HepG2 (cell line): Measurements from ENCODE around the gene DENND4A. TPM values are rescaled to one million over a fixed set of nuclear protein-coding genes. Genes with fewer than 3 reads are reported as not detected.
A peak's percentile ranks its signal among the peaks of the same experiment; 100 is the strongest.

ENCODE experiments used
- ARNT2 ChIP-seq: sonication (generic); formaldehyde crosslinking; IDR thresholded peaks from 2 replicates; pipeline ENCODE4 v1.8.0; 2022; ENCODE audit warnings: mild to moderate bottlenecking, low read depth, missing genetic modification reagents, moderate library complexity
- BCL3 ChIP-seq: sonication (generic); formaldehyde crosslinking; IDR thresholded peaks from 2 replicates; pipeline ENCODE4 v1.5.1; 2020; ENCODE audit warnings: mild to moderate bottlenecking, missing genetic modification reagents, moderate library complexity
- FOXK1 ChIP-seq: sonication (generic); formaldehyde crosslinking; IDR thresholded peaks from 2 replicates; pipeline ENCODE4 v1.4.0; 2020; ENCODE audit warnings: low read depth, missing genetic modification reagents, borderline replicate concordance
- JDP2 ChIP-seq: sonication (generic); formaldehyde crosslinking; IDR thresholded peaks from 2 replicates; pipeline ENCODE4 v1.8.1; 2022; ENCODE audit warnings: missing genetic modification reagents, borderline replicate concordance
- MED1 ChIP-seq: sonication (generic); formaldehyde crosslinking; IDR thresholded peaks from 2 replicates; pipeline ENCODE4 v1.4.0; 2020; ENCODE audit warnings: missing genetic modification reagents
- PHF20 ChIP-seq: sonication (generic); formaldehyde crosslinking; IDR thresholded peaks from 2 replicates; pipeline ENCODE4 v1.5.0; 2020; ENCODE audit warnings: mild to moderate bottlenecking, missing genetic modification reagents
- SIX1 ChIP-seq: sonication (generic); formaldehyde crosslinking; IDR thresholded peaks from 2 replicates; pipeline ENCODE4 v1.4.0; 2020; ENCODE audit warnings: missing genetic modification reagents, borderline replicate concordance
- TAF1 ChIP-seq: sonication (generic); formaldehyde crosslinking; IDR thresholded peaks from 2 replicates; pipeline ENCODE4 v1.4.0; 2020; ENCODE audit warnings: missing genetic modification reagents
- ZEB1 ChIP-seq: IDR thresholded peaks from 2 replicates; pipeline ENCODE4 v1.6.1; 2012; ENCODE audit warnings: mild to moderate bottlenecking, low read depth, inconsistent platforms; ENCODE audit not compliant: insufficient replicate concordance
- ZNF343 ChIP-seq: sonication (generic); formaldehyde crosslinking; IDR thresholded peaks from 2 replicates; pipeline ENCODE4 v1.4.0; 2020; ENCODE audit warnings: mild to moderate bottlenecking, missing genetic modification reagents
- ZNF792 ChIP-seq: IDR thresholded peaks from 2 replicates; pipeline ENCODE4 v1.6.1; 2016
- polyA plus RNA-seq, 8 experiments: library from polyadenylated mRNA; depleted of rRNA in 3 of 8; stranded (reverse) in 7 of 8; unstranded in 1 of 8; fragments of >200 nt; fragmentation: Illumina TruSeq in 4 of 8; extraction: Trizol in 4 of 8; gene quantifications; 2 replicates each; pipeline versions ENCODE4 v1.2.1 to v1.2.3, GENCODE V29; 2011 to 2016; ENCODE audit warnings: low read depth in 4 of 8, missing spikeins in 1 of 8, mixed read lengths in 1 of 8; ENCODE audit not compliant: insufficient read depth in 1 of 8
- total RNA-seq, 5 experiments: library from RNA; depleted of rRNA; stranded (reverse); fragments of >200 nt; fragmentation: Illumina TruSeq; extraction: Trizol; gene quantifications; 2 replicates each; pipeline ENCODE4 v1.2.3, GENCODE V29; 2016; ENCODE audit warnings: low read depth in 1 of 5
- TF ChIP-seq, protein P1 (sequence below): sonication (generic); formaldehyde crosslinking; IDR thresholded peaks from 2 replicates; pipeline ENCODE4 v1.4.0; 2020; ENCODE audit warnings: missing genetic modification reagents
- TF ChIP-seq, protein P2 (sequence below): sonication (generic); formaldehyde crosslinking; IDR thresholded peaks from 2 replicates; pipeline ENCODE4 v1.4.0; 2020; ENCODE audit warnings: mild to moderate bottlenecking, missing genetic modification reagents
- TF ChIP-seq, protein P3 (sequence below): sonication (generic); formaldehyde crosslinking; IDR thresholded peaks from 2 replicates; pipeline ENCODE4 v1.8.0; 2022; ENCODE audit warnings: mild to moderate bottlenecking, missing genetic modification reagents; ENCODE audit not compliant: insufficient replicate concordance
- TF ChIP-seq, protein P4 (sequence below): sonication (generic); formaldehyde crosslinking; IDR thresholded peaks from 2 replicates; pipeline ENCODE4 v1.4.0; 2020; ENCODE audit warnings: mild to moderate bottlenecking, missing genetic modification reagents

The DENND4A gene
- total and polyA plus RNA-seq, 2 of the 13 experiments (the other 11 are each of a cell fraction or from before 2014, with no cell fraction given) = 13.2 to 18.6 TPM

DNA sequence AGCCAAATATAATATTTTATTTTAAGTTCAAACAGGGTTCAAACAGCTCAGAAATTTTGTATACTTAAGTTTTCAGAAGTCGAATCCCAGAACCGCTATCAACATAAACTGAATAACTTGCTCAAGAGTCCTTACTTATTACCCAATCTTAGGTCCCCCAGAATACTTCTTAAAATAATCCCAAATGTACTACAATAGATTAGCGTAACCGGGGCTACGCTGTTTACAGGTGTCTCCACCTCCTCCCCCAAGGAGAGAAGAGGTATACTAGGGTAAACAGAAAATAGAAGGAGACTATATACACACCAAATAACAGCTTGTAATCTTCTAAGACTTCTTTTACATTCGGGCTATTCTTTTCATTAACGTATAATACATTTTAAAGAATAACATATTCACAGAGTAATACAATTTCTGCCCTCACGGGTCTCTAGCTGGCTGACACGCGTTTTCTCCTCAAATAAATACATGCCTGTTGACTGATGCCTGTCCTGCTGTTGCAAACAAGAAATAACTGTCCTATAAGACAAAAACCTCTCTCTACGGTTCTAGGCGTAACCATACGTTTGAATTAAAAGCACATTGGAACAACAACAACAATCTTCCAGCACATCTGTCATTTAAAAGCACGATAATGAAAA is 1.3 kb downstream of the DENND4A start (continued):
- no peak for TF ChIP-seq JDP2
- TF ChIP-seq, protein P1, sequence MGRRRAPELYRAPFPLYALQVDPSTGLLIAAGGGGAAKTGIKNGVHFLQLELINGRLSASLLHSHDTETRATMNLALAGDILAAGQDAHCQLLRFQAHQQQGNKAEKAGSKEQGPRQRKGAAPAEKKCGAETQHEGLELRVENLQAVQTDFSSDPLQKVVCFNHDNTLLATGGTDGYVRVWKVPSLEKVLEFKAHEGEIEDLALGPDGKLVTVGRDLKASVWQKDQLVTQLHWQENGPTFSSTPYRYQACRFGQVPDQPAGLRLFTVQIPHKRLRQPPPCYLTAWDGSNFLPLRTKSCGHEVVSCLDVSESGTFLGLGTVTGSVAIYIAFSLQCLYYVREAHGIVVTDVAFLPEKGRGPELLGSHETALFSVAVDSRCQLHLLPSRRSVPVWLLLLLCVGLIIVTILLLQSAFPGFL (CRISPR knock-in tag) = no peak
- TF ChIP-seq FOXK1 (CRISPR knock-in tag) = 0 out of 2 replicates have a peak, but pooled peaks have one; percentile 4
- TF ChIP-seq ZNF792 (CRISPR knock-in tag) = peak; percentile 8; the same call in 1 of the 2 replicates
- TF ChIP-seq PHF20 (CRISPR knock-in tag) = no peak
- TF ChIP-seq, protein P2, sequence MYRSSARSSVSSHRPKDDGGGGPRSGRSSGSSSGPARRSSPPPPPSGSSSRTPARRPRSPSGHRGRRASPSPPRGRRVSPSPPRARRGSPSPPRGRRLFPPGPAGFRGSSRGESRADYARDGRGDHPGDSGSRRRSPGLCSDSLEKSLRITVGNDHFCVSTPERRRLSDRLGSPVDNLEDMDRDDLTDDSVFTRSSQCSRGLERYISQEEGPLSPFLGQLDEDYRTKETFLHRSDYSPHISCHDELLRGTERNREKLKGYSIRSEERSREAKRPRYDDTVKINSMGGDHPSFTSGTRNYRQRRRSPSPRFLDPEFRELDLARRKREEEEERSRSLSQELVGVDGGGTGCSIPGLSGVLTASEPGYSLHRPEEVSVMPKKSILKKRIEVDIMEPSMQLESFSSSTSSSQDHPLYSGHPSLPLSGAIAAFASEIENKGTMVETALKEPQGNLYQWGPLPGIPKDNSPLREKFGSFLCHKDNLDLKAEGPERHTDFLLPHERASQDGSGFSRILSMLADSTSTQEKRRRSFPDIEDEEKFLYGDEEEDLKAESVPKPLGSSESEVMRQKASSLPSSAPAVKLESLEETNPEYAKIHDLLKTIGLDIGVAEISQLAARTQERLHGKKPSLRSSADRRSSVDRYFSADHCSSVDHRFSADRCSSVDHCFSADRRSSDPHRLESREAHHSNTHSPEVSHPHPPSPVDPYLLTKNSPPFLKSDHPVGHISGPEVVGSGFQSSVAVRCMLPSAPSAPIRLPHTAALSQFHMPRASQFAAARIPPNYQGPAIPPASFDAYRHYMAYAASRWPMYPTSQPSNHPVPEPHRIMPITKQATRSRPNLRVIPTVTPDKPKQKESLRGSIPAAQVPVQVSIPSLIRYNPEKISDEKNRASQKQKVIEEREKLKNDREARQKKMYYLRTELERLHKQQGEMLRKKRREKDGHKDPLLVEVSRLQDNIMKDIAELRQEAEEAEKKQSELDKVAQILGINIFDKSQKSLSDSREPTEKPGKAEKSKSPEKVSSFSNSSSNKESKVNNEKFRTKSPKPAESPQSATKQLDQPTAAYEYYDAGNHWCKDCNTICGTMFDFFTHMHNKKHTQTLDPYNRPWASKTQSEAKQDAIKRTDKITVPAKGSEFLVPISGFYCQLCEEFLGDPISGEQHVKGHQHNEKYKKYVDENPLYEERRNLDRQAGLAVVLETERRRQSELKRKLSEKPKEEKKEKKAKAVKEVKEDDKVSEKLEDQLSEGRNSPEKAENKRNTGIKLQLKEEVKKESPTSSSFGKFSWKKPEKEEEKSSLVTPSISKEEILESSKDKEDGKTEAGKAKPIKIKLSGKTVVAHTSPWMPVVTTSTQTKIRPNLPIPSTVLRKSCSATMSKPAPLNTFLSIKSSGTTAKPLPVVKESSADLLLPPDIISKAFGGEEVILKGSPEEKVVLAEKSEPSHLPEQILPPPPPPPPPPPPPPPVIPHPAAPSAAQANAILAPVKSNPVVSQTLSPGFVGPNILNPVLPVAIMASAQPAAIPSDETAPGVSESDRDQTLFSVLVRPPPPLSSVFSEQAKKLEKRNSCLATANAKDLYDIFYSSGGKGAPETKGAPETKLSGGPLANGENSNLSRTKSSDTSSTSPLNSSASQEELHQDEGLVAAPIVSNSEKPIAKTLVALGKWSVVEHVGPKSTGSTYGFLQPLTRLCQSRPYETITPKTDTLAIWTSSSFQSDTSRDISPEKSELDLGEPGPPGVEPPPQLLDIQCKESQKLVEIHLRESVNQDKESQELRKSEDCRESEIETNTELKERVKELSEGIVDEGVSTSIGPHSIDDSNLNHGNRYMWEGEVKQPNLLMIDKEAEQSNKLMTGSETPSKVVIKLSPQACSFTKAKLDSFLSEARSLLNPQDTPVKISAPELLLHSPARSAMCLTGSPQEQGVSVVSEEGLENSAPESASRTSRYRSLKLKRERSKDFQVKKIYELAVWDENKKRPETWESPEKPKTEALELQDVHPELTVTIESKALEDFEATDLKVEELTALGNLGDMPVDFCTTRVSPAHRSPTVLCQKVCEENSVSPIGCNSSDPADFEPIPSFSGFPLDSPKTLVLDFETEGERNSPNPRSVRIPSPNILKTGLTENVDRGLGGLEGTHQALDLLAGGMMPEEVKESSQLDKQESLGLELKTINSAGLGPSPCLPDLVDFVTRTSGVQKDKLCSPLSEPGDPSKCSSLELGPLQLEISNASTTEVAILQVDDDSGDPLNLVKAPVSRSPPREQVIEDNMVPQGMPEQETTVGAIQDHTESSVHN (CRISPR knock-in tag) = no peak
- no peak for TF ChIP-seq BCL3 (CRISPR knock-in tag)
- no peak for TF ChIP-seq SIX1 (CRISPR knock-in tag)
- no peak for TF ChIP-seq TAF1 (CRISPR knock-in tag)
- TF ChIP-seq ZNF343 (CRISPR knock-in tag) = no peak
- TF ChIP-seq, protein P3, sequence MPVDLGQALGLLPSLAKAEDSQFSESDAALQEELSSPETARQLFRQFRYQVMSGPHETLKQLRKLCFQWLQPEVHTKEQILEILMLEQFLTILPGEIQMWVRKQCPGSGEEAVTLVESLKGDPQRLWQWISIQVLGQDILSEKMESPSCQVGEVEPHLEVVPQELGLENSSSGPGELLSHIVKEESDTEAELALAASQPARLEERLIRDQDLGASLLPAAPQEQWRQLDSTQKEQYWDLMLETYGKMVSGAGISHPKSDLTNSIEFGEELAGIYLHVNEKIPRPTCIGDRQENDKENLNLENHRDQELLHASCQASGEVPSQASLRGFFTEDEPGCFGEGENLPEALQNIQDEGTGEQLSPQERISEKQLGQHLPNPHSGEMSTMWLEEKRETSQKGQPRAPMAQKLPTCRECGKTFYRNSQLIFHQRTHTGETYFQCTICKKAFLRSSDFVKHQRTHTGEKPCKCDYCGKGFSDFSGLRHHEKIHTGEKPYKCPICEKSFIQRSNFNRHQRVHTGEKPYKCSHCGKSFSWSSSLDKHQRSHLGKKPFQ = no peak
- TF ChIP-seq MED1 (CRISPR knock-in tag) = no peak
- TF ChIP-seq ARNT2 (CRISPR knock-in tag) = no peak
- TF ChIP-seq ZEB1 = no peak
- TF ChIP-seq, protein P4, sequence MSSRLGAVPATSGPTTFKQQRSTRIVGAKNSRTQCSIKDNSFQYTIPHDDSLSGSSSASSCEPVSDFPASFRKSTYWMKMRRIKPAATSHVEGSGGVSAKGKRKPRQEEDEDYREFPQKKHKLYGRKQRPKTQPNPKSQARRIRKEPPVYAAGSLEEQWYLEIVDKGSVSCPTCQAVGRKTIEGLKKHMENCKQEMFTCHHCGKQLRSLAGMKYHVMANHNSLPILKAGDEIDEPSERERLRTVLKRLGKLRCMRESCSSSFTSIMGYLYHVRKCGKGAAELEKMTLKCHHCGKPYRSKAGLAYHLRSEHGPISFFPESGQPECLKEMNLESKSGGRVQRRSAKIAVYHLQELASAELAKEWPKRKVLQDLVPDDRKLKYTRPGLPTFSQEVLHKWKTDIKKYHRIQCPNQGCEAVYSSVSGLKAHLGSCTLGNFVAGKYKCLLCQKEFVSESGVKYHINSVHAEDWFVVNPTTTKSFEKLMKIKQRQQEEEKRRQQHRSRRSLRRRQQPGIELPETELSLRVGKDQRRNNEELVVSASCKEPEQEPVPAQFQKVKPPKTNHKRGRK (CRISPR knock-in tag) = no peak
